H4 (cell line): ENCODE measurements around the gene YBX2. TPM values are rescaled to one million over a fixed set of nuclear protein-coding genes. Genes with fewer than 3 reads are reported as not detected.
A peak's percentile ranks its signal among the peaks of the same experiment; 100 is the strongest.

Source experiments
- DNase-seq: peaks from one replicate; pipeline ENCODE4 v3.0.0-alpha.2; 2015; ENCODE audit warnings: low spot score
- total RNA-seq: library from RNA; depleted of rRNA; stranded (reverse); fragments of >200 nt; shearing (Covaris generic); gene quantifications from 2 replicates; pipeline ENCODE4 v1.2.3, GENCODE V29; 2014

Gene YBX2
- total RNA-seq, 1 experiment from 2014 or later: not detected

GRCh38 chr17:7323731-7324437 is 29.4 kb upstream of the YBX2 start:
- DNase-seq: no peak

- DNase-seq: no peak
Measured at GRCh38 chr17:7322520-7323194, 28.2 kb upstream of the YBX2 start.

GRCh38 chr17:7321466-7321865 is 27.0 kb upstream of the YBX2 start:
- no peak for DNase-seq

GRCh38 chr17:7318121-7318860 is 23.9 kb upstream of the YBX2 start:
- no peak for DNase-seq

- no peak for DNase-seq
Measured at GRCh38 chr17:7317161-7317803, 22.8 kb upstream of the YBX2 start.

GRCh38 chr17:7315570-7316235 is 21.3 kb upstream of the YBX2 start:
- DNase-seq: no peak

GRCh38 chr17:7314719-7315569 is 20.5 kb upstream of the YBX2 start, which contains the start of gene GPS2:
GPS2 (minus strand) TSS chr17:7315360; CDS start chr17:7315052, 308 bp downstream.
- peak; percentile 74 for DNase-seq

GRCh38 chr17:7313890-7314718 is 19.7 kb upstream of the YBX2 start:
- DNase-seq: no peak

- no peak for DNase-seq
Measured at GRCh38 chr17:7313088-7313889, 18.9 kb upstream of the YBX2 start.

- DNase-seq: no peak
Measured at GRCh38 chr17:7312432-7313087, 18.1 kb upstream of the YBX2 start.

GRCh38 chr17:7311110-7311705 is 16.8 kb upstream of the YBX2 start:
- DNase-seq: no peak

GRCh38 chr17:7309628-7310027 is 15.2 kb upstream of the YBX2 start:
- no peak for DNase-seq

- peak; percentile 59 for DNase-seq
Measured at GRCh38 chr17:7308625-7309433, 14.4 kb upstream of the YBX2 start.

- no peak for DNase-seq
Measured at GRCh38 chr17:7307686-7308624, 13.5 kb upstream of the YBX2 start.

GRCh38 chr17:7306911-7307685 is 12.7 kb upstream of the YBX2 start, which contains the start of gene EIF5A:
EIF5A (plus strand) TSS chr17:7307628; CDS start chr17:7309636, 2,008 bp downstream.
- peak; percentile 98 for DNase-seq
